Measurements from ENCODE around the gene SETD5.

GRCh38 chr3:9351709-9352126, 45.7 kb upstream of the SETD5 start:
- TF ChIP-seq EZH2 (IDR thresholded peaks at IDR 0.05; ENCODE audit: borderline replicate concordance, low read depth, low read length, poor library complexity, severe bottlenecking) (no peak), CTCF (conservative IDR thresholded peaks at IDR 0.05; ENCODE audit: low read depth, low read length) (no peak)

Measured in A673 (cell line).